Ovary (tissue), 3 donors: ENCODE data around the gene MPND.

ENCODE experiments used
- CTCF ChIP-seq, 3 donors: fragments of 450-650 bp in 2 of 3; fragments of 200-600 bp in 1 of 3; IDR thresholded peaks; one replicate each; pipeline versions ENCODE4 v1.5.1 to v1.8.0; 2016 to 2022; ENCODE audit warnings: antibody characterized with exemption in 3 of 3, mild to moderate bottlenecking in 1 of 3
- EP300 ChIP-seq: sonication (generic); formaldehyde crosslinking; IDR thresholded peaks from one replicate; pipeline ENCODE4 v1.6.1; 2017; ENCODE audit warnings: antibody characterized with exemption
- POLR2A ChIP-seq: fragments of 450-650 bp; IDR thresholded peaks from one replicate; pipeline ENCODE4 v1.6.1; 2017; ENCODE audit warnings: antibody characterized with exemption, mild to moderate bottlenecking, moderate library complexity
- donor health status: DM: no; HTN: no; CAD: no.

GRCh38 chr19:4400135-4400936 lies 57.0 kb downstream of the MPND start, which contains the start of gene SH3GL1:
- TF ChIP-seq CTCF (IDR thresholded peaks at IDR 0.05) (peak; percentile 98 to 100 (median 98)), POLR2A (peak; percentile 69), EP300 (no peak)
